HEK293 (cell line): ENCODE results near the gene TAS1R3.

Experiments
- CTCF ChIP-seq: fragments of 450-650 bp; formaldehyde crosslinking; IDR thresholded peaks from 2 replicates; pipeline ENCODE4 v1.5.1; 2016; ENCODE audit warnings: missing biosample characterization, missing genetic modification characterization
- GLI4 ChIP-seq: fragments of 450-650 bp; formaldehyde crosslinking; IDR thresholded peaks from 2 replicates; pipeline ENCODE4 v1.5.1; 2016; ENCODE audit warnings: missing biosample characterization, missing genetic modification characterization
- KLF8 ChIP-seq: fragments of 450-650 bp; formaldehyde crosslinking; IDR thresholded peaks from 2 replicates; pipeline ENCODE4 v1.5.1; 2016; ENCODE audit warnings: missing biosample characterization, missing genetic modification characterization
- REST ChIP-seq: fragments of 450-650 bp; formaldehyde crosslinking; IDR thresholded peaks from 2 replicates; pipeline ENCODE4 v1.5.1; 2016; ENCODE audit warnings: missing biosample characterization, missing genetic modification characterization
- SETDB1 ChIP-seq: IDR thresholded peaks from one replicate; pipeline ENCODE4 v1.6.1; 2017; ENCODE audit warnings: mild to moderate bottlenecking, low read length, moderate library complexity, mixed read lengths; ENCODE audit not compliant: insufficient read length
- SP3 ChIP-seq: fragments of 450-650 bp; formaldehyde crosslinking; IDR thresholded peaks from 2 replicates; pipeline ENCODE4 v1.5.1; 2016; ENCODE audit warnings: missing biosample characterization, missing genetic modification characterization
- YY1 ChIP-seq: fragments of 450-650 bp; formaldehyde crosslinking; IDR thresholded peaks from 2 replicates; pipeline ENCODE4 v1.5.1; 2018; ENCODE audit warnings: missing biosample characterization, missing genetic modification characterization
- ZBTB1 ChIP-seq: fragments of 450-650 bp; formaldehyde crosslinking; IDR thresholded peaks from 2 replicates; pipeline ENCODE4 v1.5.1; 2016; ENCODE audit warnings: missing biosample characterization, missing genetic modification characterization
- ZIC2 ChIP-seq: fragments of 450-650 bp; formaldehyde crosslinking; IDR thresholded peaks from 2 replicates; pipeline ENCODE4 v1.5.1; 2016; ENCODE audit warnings: missing biosample characterization, missing genetic modification characterization
- ZNF10 ChIP-seq: fragments of 450-650 bp; formaldehyde crosslinking; IDR thresholded peaks from 2 replicates; pipeline ENCODE4 v1.5.1; 2017; ENCODE audit warnings: missing biosample characterization, missing genetic modification characterization
- ZNF112 ChIP-seq: fragments of 450-650 bp; formaldehyde crosslinking; IDR thresholded peaks from 2 replicates; pipeline ENCODE4 v1.5.0; 2017; ENCODE audit warnings: missing biosample characterization, missing genetic modification characterization
- ZNF114 ChIP-seq: fragments of 450-650 bp; formaldehyde crosslinking; IDR thresholded peaks from 2 replicates; pipeline ENCODE4 v1.5.0; 2017; ENCODE audit warnings: missing biosample characterization, missing genetic modification characterization
- ZNF121 ChIP-seq: fragments of 450-650 bp; formaldehyde crosslinking; IDR thresholded peaks from 2 replicates; pipeline ENCODE4 v1.5.1; 2016; ENCODE audit warnings: missing biosample characterization, missing genetic modification characterization
- ZNF138 ChIP-seq: fragments of 450-650 bp; formaldehyde crosslinking; IDR thresholded peaks from 2 replicates; pipeline ENCODE4 v1.5.1; 2016; ENCODE audit warnings: missing biosample characterization, missing genetic modification characterization, borderline replicate concordance
- ZNF155 ChIP-seq: fragments of 450-650 bp; formaldehyde crosslinking; IDR thresholded peaks from 2 replicates; pipeline ENCODE4 v1.5.1; 2016; ENCODE audit warnings: missing biosample characterization, missing genetic modification characterization
- ZNF2 ChIP-seq: fragments of 450-650 bp; formaldehyde crosslinking; IDR thresholded peaks from 2 replicates; pipeline ENCODE4 v1.5.1; 2016; ENCODE audit warnings: missing biosample characterization, missing genetic modification characterization
- ZNF23 ChIP-seq: fragments of 450-650 bp; formaldehyde crosslinking; IDR thresholded peaks from 2 replicates; pipeline ENCODE4 v1.5.1; 2016; ENCODE audit warnings: missing biosample characterization, missing genetic modification characterization, borderline replicate concordance
- ZNF274 ChIP-seq, 2 experiments: fragments of 200-500 bp in 1 of 2; fragments of 450-650 bp in 1 of 2; sonication (Bioruptor generic) in 1 of 2; formaldehyde crosslinking in 1 of 2; IDR thresholded peaks; 2 replicates each; pipeline versions ENCODE4 v1.5.1 to v1.6.1; 2014 to 2016; ENCODE audit warnings: borderline replicate concordance in 1 of 2, inconsistent platforms in 1 of 2, low read length in 1 of 2, missing biosample characterization in 1 of 2, missing genetic modification characterization in 1 of 2
- ZNF292 ChIP-seq: fragments of 450-650 bp; formaldehyde crosslinking; IDR thresholded peaks from 2 replicates; pipeline ENCODE4 v1.5.1; 2016; ENCODE audit warnings: low read depth, missing biosample characterization, missing genetic modification characterization, borderline replicate concordance
- ZNF391 ChIP-seq: fragments of 450-650 bp; formaldehyde crosslinking; IDR thresholded peaks from 2 replicates; pipeline ENCODE4 v1.5.1; 2016; ENCODE audit warnings: low read depth, missing biosample characterization, missing genetic modification characterization, borderline replicate concordance
- ZNF423 ChIP-seq: fragments of 450-650 bp; formaldehyde crosslinking; IDR thresholded peaks from 2 replicates; pipeline ENCODE4 v1.5.1; 2016; ENCODE audit warnings: missing biosample characterization, missing genetic modification characterization
- ZNF433 ChIP-seq: fragments of 450-650 bp; formaldehyde crosslinking; IDR thresholded peaks from 2 replicates; pipeline ENCODE4 v1.5.1; 2016; ENCODE audit warnings: missing biosample characterization, missing genetic modification characterization, low read depth
- ZNF501 ChIP-seq: fragments of 450-650 bp; formaldehyde crosslinking; IDR thresholded peaks from 2 replicates; pipeline ENCODE4 v1.5.1; 2016; ENCODE audit warnings: missing biosample characterization, missing genetic modification characterization
- ZNF530 ChIP-seq: fragments of 450-650 bp; formaldehyde crosslinking; IDR thresholded peaks from 2 replicates; pipeline ENCODE4 v1.5.1; 2016; ENCODE audit warnings: low read depth, missing biosample characterization, missing genetic modification characterization
- ZNF549 ChIP-seq: fragments of 450-650 bp; IDR thresholded peaks from 2 replicates; pipeline ENCODE4 v1.5.1; 2018; ENCODE audit warnings: missing biosample characterization, missing genetic modification characterization, mild to moderate bottlenecking, inconsistent platforms, moderate library complexity
- ZNF560 ChIP-seq: fragments of 450-650 bp; formaldehyde crosslinking; IDR thresholded peaks from 2 replicates; pipeline ENCODE4 v1.5.1; 2017; ENCODE audit warnings: missing biosample characterization, missing genetic modification characterization, borderline replicate concordance
- ZNF621 ChIP-seq: fragments of 450-650 bp; formaldehyde crosslinking; IDR thresholded peaks from 2 replicates; pipeline ENCODE4 v1.5.1; 2017; ENCODE audit warnings: missing biosample characterization, missing genetic modification characterization
- ZNF623 ChIP-seq: fragments of 450-650 bp; formaldehyde crosslinking; IDR thresholded peaks from 2 replicates; pipeline ENCODE4 v1.5.1; 2016; ENCODE audit warnings: missing biosample characterization, missing genetic modification characterization
- ZNF76 ChIP-seq: fragments of 450-650 bp; formaldehyde crosslinking; IDR thresholded peaks from 2 replicates; pipeline ENCODE4; 2016; ENCODE audit warnings: low read depth, missing biosample characterization, missing genetic modification characterization, borderline replicate concordance
- ZSCAN30 ChIP-seq: fragments of 450-650 bp; IDR thresholded peaks from 2 replicates; pipeline ENCODE4 v1.5.1; 2018; ENCODE audit warnings: missing biosample characterization, mild to moderate bottlenecking, missing genetic modification characterization, moderate library complexity
- TF ChIP-seq, protein P1 (sequence below): fragments of 450-650 bp; formaldehyde crosslinking; IDR thresholded peaks from 2 replicates; pipeline ENCODE4 v1.5.0; 2017; ENCODE audit warnings: missing biosample characterization, missing genetic modification characterization, borderline replicate concordance
- TF ChIP-seq, protein P2 (sequence below): fragments of 450-650 bp; formaldehyde crosslinking; IDR thresholded peaks from 2 replicates; pipeline ENCODE4 v1.5.1; 2016; ENCODE audit warnings: missing biosample characterization, missing genetic modification characterization

TAS1R3 gene

DNA sequence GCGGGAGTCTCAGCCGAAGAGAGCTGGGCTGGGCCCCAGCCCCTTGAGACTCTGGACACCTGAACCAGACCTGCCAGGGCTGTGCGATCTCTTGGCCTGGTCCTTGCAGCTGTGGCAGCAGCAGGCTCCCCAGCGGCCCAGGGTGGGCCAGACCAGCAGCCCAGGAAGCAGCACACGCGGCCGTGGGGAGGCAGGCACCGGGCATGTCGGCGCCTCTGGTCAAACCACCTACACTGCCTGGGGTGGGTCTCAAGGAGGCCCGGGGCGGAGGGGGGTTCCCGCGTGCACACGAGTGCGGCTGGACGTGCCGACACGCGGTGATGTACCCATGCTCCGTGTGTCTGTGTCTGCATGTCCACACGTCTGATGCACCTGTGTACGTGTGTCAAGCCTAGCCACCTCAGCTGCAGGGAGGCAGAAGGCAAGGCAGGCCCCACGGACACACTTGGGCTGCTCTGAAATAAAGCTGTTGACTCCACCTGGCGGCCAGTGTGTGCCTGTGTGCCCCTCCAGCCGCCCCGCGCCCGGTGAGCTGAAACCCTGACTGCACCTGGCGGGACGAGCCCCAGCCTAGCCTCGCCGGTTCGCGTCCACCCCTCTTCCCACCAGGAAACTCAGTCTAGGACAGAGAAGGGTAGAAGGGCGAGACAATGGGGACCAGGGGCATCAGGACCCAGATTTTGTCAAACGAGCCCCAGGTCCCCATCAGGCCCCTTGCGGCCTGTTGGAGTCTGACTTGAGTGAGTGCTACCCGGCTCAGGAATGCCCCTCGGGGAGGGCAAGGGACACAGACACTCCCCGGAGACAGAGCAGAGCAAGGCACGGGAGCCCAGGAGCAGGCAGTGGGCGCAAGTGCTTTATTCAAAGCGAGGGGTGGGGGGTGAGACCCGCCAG lies 39.3 kb upstream of the TAS1R3 start (continued):
- TF ChIP-seq ZIC2 (0 out of 2 replicates have a peak, but pooled peaks have one; percentile 7), ZNF2 (tag by site-specific recombination) (peak; percentile 94), GLI4 (tag by site-specific recombination) (no peak), ZNF530 (tag by site-specific recombination) (no peak), ZNF112 (no peak), SP3 (tag by site-specific recombination) (no peak), ZNF623 (tag by site-specific recombination) (no peak), KLF8 (peak; percentile 54; the same call in 1 of the 2 replicates), YY1 (tag by site-specific recombination) (no peak), ZNF76 (tag by site-specific recombination) (no peak), ZNF114 (tag by site-specific recombination) (no peak), ZNF155 (tag by site-specific recombination) (no peak), ZBTB1 (tag by site-specific recombination) (no peak), ZNF274 (IDR thresholded peaks at IDR 0.05; ENCODE audit: low read length) (no peak), ZNF274 (tag by site-specific recombination; IDR thresholded peaks at IDR 0.05; ENCODE audit: borderline replicate concordance) (no peak), ZNF10 (tag by site-specific recombination) (no peak), ZNF549 (tag by site-specific recombination) (no peak), ZNF433 (tag by site-specific recombination) (no peak), REST (tag by site-specific recombination) (0 out of 2 replicates have a peak, but pooled peaks have one; percentile 12), ZNF391 (tag by site-specific recombination) (peak; percentile 26; the same call in 1 of the 2 replicates), ZNF121 (tag by site-specific recombination) (no peak), ZNF560 (tag by site-specific recombination) (no peak), ZNF292 (tag by site-specific recombination) (no peak), ZNF23 (tag by site-specific recombination) (no peak), ZNF138 (no peak), CTCF (tag by site-specific recombination) (peak; percentile 91), ZNF621 (tag by site-specific recombination) (no peak), SETDB1 (no peak), ZNF501 (tag by site-specific recombination) (peak; percentile 84), ZNF423 (tag by site-specific recombination) (no peak; the same call in 1 of the 2 replicates), ZSCAN30 (peak; percentile 59; the same call in 1 of the 2 replicates)
- TF ChIP-seq, protein P1, sequence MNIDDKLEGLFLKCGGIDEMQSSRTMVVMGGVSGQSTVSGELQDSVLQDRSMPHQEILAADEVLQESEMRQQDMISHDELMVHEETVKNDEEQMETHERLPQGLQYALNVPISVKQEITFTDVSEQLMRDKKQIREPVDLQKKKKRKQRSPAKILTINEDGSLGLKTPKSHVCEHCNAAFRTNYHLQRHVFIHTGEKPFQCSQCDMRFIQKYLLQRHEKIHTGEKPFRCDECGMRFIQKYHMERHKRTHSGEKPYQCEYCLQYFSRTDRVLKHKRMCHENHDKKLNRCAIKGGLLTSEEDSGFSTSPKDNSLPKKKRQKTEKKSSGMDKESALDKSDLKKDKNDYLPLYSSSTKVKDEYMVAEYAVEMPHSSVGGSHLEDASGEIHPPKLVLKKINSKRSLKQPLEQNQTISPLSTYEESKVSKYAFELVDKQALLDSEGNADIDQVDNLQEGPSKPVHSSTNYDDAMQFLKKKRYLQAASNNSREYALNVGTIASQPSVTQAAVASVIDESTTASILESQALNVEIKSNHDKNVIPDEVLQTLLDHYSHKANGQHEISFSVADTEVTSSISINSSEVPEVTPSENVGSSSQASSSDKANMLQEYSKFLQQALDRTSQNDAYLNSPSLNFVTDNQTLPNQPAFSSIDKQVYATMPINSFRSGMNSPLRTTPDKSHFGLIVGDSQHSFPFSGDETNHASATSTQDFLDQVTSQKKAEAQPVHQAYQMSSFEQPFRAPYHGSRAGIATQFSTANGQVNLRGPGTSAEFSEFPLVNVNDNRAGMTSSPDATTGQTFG (tag by site-specific recombination), result no peak
- TF ChIP-seq, protein P2, sequence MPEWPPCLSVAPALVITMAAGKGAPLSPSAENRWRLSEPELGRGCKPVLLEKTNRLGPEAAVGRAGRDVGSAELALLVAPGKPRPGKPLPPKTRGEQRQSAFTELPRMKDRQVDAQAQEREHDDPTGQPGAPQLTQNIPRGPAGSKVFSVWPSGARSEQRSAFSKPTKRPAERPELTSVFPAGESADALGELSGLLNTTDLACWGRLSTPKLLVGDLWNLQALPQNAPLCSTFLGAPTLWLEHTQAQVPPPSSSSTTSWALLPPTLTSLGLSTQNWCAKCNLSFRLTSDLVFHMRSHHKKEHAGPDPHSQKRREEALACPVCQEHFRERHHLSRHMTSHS, result no peak
